NT2/D1 (cell line): ENCODE data around the gene PRKRIP1.

Experiments
- SUZ12 ChIP-seq: IDR thresholded peaks from 2 replicates; pipeline ENCODE4 v1.6.1; 2011; ENCODE audit not compliant: insufficient read length, insufficient read depth; ENCODE audit errors: extremely low read depth
- YY1 ChIP-seq: IDR thresholded peaks from 2 replicates; pipeline ENCODE4 v1.6.1; 2011; ENCODE audit not compliant: insufficient read length, insufficient read depth
- ZNF274 ChIP-seq: IDR thresholded peaks from 2 replicates; pipeline ENCODE4 v1.6.1; 2011; ENCODE audit warnings: mild to moderate bottlenecking, low read depth, low read length

DNA sequence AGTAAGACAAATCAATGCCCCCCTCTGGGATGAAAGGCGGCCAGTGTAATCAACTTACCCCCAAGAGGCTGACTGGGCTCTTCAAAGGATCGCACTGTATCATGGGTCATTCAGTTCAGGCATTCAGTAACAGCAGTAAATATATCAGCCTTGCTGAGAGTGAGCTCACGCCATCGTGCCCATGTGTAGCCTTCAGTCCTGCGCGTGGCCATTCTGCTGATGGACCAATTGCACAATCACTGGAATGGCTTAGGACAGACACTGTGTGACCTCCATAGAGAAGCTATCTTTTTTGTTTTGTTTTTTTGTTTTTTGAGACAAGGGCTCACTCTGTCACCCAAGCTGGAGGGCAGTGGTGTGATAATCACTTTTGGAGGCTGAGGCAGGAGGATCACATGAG is 9.1 kb upstream of the PRKRIP1 start:
- no peak for TF ChIP-seq ZNF274
- no peak for TF ChIP-seq YY1
- no peak for TF ChIP-seq SUZ12
